Fibroblast of skin of left quadriceps (primary cell): Measurements from ENCODE around the gene PHC2.
A peak's percentile ranks its signal among the peaks of the same experiment; 100 is the strongest.

Source experiments
- DNase-seq, 2 experiments: peaks; one replicate each; pipeline ENCODE4 v3.0.0-alpha.2; 2013; ENCODE audit warnings: low read depth in 2 of 2

The PHC2 gene

DNA sequence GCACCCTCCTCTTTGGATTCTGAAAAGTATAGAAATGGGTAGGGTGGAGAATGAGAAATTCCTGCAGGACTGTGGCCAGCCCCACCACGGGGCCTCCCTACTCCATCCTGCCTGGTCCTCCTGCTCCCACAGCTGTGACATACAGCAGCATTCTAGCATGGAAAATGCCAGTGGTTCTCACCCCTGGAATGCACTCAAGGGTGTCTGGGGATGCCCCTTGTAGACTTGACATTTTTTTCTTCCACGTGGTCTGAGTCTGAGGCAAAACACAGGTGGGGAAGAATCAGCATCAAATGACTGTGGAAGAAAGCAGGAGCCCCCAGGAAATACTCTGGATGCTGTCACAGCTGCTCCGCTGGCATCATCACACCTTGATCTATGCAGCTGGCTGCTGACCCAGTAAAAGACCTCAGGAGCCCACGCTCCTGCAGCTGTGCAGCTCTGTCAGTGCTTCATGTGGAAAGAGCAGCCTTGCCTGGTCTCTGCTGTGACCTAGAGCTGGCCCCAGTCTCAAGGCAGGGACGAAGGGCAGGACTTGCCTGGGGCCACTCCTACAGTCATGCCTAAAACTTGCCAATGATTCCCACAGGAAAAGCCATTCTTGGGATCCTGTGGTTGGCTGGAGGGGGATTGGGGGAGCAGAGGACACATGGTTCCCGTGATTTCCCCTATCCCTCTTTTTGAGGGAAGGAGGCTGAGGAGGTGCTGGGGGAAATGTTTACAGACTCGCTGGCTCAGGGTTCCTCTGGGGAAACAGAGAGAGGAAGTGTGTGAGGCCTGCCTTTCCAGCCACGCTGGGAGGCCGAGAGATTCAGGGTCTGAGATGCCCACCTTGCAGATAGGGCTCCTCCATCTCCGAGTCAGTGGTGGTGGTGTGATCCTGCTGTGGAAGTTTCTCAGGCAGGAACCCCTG lies 99.2 kb downstream of the PHC2 start:
- DNase-seq, result no peak

- no peak for DNase-seq
Measured at GRCh38 chr1:33330906-33331305, 100.0 kb downstream of the PHC2 start.

DNA sequence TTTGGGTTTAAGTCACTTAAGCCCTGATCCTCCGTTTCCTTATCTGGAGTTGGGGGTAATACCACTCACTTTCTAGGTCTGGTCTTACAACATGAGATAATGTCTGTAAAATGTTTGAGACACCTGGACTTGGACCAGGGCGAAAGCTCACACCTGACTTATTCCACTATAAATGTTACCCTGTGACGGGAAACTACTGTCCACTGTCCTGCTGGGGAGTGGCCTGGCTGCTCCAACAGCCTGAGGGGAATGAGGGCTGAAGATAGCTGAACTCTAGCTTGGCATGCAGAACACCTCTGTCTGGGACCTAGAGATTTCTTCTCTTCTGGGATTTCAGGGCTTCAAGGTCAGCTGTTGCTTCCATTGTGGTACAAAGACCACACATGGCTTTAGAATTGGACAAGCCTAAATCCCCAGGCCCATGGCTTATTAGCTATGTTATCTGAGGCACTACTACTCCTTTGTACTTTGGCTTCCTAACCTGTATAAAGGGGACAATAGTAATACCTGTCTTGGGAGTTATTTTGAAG lies 100.5 kb downstream of the PHC2 start:
- DNase-seq, result no peak

GRCh38 chr1:33329600-33330305 lies 101.1 kb downstream of the PHC2 start:
- DNase-seq, result no peak

- no peak for DNase-seq
Measured at GRCh38 chr1:33328817-33329216, 102.1 kb downstream of the PHC2 start.

DNA sequence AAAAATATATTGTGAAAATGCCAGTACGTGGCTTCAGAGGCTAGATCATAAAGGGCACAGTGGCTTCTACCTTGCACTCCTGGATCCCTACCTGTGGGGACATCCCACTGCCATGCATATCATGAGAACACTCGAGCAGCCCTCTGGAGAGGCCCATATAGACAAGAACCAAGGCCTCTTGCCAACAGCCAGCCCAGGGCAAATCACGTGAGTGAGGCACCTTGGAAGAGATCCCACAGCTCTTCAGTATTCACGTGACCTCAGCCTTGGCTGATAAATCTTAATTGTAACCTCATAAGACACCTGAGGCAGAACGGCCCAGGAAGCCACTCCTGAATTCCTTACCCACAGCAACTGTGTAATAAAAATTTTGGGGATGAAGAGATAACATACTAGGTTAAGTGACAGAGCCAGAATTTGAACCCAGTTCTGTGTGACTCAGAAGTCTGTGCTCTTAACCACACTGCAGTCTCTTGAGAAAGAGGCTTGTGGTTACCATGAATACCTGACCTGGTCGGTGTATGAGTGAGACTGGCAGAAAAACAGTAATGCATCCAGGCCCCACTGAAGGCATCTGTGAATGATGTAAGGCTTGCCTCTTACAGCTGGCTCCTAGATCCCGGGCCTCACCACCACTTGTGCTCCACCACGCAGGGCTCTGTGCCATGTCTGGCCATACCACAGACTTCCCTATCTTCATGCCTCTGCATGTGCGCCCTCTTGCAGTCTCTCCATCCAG lies 103.1 kb downstream of the PHC2 start:
- peak; percentile 74 to 78 for DNase-seq

GRCh38 chr1:33326785-33327184 lies 104.1 kb downstream of the PHC2 start:
- no peak for DNase-seq

- DNase-seq, result no peak
Measured at GRCh38 chr1:33324677-33325575, 106.0 kb downstream of the PHC2 start.

GRCh38 chr1:33323663-33324477 lies 107.0 kb downstream of the PHC2 start:
- DNase-seq, result no peak

- DNase-seq, result no peak
Measured at GRCh38 chr1:33322870-33323585, 107.9 kb downstream of the PHC2 start.

- DNase-seq, result no peak
Measured at GRCh38 chr1:33322109-33322508, 108.8 kb downstream of the PHC2 start.

DNA sequence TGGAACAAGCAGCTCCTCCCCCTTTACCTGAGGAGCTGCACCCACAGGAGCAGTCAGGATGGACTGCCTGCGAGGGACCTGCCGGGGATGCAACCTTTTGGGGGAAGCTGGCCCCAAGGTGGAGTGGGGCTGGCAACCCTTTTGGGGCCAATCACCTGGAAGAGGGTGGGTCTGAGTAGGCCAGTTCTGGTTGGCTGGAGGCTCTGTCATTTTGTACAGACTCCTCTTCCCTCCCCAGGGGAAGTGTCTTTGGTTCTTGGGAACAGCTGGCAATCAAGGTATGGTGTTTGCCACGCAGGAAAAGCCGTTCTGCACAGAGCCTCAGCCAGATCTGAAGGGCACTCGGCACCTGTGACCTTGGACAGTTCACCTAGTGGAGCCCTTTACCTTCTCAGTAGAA lies 109.7 kb downstream of the PHC2 start:
- no peak for DNase-seq

- DNase-seq, result no peak
Measured at GRCh38 chr1:33320619-33321165, 110.2 kb downstream of the PHC2 start, which contains the start of gene A3GALT2. A3GALT2 (minus strand) TSS chr1:33321098; CDS start chr1:33321098, 0 bp downstream.

DNA sequence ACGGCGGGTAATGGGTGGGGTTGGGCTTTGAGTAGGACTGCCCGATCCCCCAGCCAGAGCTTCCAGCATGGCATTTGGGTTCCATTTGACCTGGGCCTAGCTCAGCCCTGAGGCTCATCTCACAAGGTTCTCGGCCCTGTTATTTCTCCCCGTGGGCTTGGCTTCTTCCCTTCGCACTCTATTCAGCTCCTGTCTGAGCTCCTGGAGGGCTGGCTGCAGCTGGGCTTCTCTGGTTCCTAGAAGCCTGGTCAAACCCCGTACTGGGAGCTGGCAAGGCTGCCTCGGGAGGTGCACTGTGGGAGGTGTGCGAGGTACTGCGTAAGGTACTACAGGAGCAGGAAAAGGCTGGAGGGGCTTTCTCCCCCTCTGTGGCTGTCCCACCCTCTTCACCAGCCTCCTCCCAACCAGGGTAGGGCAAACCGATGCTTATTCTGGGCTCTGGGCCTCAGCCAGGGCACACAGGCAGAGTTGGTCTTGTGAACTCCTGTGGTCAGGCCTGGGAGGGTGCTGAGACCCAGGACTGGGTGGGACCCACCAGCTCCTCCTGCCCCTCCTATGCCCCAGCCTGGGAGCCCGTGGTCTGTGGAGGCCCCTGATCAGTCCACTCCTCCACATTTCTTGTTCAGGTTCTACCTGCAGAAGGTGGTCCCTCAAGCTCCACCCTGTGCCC lies 110.8 kb downstream of the PHC2 start:
- DNase-seq, result no peak

DNA sequence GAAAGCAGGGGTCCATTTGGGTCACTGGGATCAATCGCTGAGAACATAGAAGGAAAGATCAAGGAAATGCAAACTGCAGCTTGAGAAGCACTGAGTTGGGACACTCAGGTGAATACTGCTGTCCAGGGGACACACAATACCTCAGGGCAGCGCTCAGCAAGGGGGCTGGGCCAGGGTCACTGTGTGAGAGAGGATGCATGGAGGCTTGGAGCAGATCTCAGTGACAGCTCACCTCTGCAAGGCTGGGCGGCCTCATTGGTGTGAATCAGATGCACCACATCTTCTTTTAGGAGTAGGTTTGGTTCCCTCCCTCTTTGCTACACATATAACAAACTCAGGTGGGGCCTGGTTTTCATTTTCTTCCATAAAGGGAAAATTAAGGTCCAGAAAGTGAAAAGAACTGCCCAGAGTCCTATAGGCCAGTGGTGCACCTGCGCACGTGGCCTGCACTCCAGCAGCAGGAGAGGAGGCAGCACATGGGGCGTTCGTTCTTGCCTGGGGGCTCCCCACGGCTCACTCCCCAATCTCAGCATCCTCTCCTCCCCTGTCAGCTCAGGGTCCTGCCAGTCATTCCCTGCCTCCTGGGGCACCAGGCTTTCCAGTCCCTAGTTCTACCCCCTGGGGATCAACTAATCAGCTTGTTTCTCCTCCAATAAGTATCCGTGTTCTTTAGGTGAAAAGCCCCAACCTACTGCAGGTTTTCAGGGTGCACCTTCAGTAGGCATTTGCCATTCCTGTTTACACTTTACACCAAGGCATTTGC lies 111.5 kb downstream of the PHC2 start:
- DNase-seq, result no peak

- DNase-seq, result peak in 1 of 2 experiments; percentile 27
Measured at GRCh38 chr1:33317946-33318345, 112.9 kb downstream of the PHC2 start.

DNA sequence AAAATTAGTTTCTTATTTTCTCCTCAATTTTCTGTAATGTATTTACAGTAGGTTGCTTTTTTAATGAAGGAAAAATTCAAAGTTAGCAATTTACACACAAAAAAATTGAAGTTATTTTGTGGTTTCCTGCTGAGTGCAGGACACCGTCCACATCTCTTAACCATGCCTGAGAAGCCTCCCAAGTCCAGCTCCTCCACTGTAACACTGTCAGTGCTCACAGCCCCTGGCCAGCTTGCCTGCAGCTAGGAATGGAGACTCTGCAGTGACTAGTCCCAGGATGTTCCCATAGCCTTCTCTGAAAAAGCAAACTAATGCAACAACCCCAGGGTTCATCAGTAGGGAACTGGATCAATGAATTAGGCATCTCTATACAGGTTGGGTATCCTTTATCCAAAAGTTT lies 113.5 kb downstream of the PHC2 start:
- no peak for DNase-seq

DNA sequence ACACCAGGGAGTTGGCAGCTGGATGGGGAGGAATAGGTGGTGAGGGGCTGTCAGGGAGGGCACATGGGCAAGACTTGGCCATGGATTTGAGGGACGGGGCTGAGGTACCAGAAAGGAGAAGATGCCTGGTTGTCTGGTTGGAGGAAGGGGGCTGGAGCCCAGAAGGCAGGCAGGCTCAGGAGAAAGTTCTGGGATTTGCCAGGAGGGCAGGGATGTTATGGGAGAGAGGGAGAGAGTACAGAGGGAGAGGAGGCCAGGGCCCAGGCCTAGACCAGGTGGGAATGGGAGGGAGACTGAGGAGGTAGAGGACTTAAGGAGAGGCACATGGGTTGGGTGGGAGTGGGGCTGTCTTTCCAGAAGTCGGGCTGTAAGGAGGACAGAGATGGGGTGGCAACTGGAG lies 114.3 kb downstream of the PHC2 start:
- DNase-seq, result no peak
